Tibial nerve (tissue), 4 donors: ENCODE measurements around the gene PAX8. TPM values are rescaled to one million over a fixed set of nuclear protein-coding genes. Genes with fewer than 3 reads are reported as not detected.

Experiments used
- DNase-seq, 2 donors: peaks; one replicate each; pipeline ENCODE4 v3.0.0-alpha.2; 2019; ENCODE audit warnings: low spot score in 2 of 2
- H3K27ac ChIP-seq, 4 donors: fragments of 200-600 bp; sonication (generic) in 3 of 4; one replicate each; pipeline ENCODE4 v1.5.1; 2017 to 2019; ENCODE audit warnings: mild to moderate bottlenecking in 1 of 4
- H3K27me3 ChIP-seq, 2 donors: fragments of 200-600 bp; sonication (generic) in 1 of 2; one replicate each; pipeline versions ENCODE4 v1.5.1 to v1.6.0; 2017 to 2019
- H3K36me3 ChIP-seq, 3 donors: fragments of 200-600 bp; sonication (generic); one replicate each; pipeline ENCODE4 v1.5.1; 2018 to 2019
- H3K4me1 ChIP-seq, 4 donors: fragments of 200-600 bp; sonication (generic) in 3 of 4; one replicate each; pipeline ENCODE4 v1.5.1; 2017 to 2019
- H3K4me3 ChIP-seq, 4 donors: fragments of 200-600 bp; sonication (generic) in 3 of 4; one replicate each; pipeline ENCODE4 v1.5.1; 2017 to 2019; ENCODE audit warnings: mild to moderate bottlenecking in 1 of 4, moderate library complexity in 1 of 4
- H3K9me3 ChIP-seq, 4 donors: fragments of 200-600 bp; sonication (generic) in 3 of 4; one replicate each; pipeline ENCODE4 v1.5.1; 2017 to 2019
- EP300 ChIP-seq, 2 donors: sonication (generic); formaldehyde crosslinking; IDR thresholded peaks; one replicate each; pipeline ENCODE4 v1.6.1; 2017; ENCODE audit warnings: antibody characterized with exemption in 2 of 2, mild to moderate bottlenecking in 1 of 2
- POLR2A ChIP-seq, 2 donors: fragments of 450-650 bp; IDR thresholded peaks; one replicate each; pipeline ENCODE4 v1.6.1; 2017; ENCODE audit warnings: antibody characterized with exemption in 2 of 2, mild to moderate bottlenecking in 2 of 2, moderate library complexity in 2 of 2
- WGBS, 2 donors: methylation state at CpG; one replicate each; pipeline ENCODE4 v1.1.5; 2018; 5-methylcytosine and 5-hydroxymethylcytosine counted together
- total RNA-seq, 4 donors: library from RNA; depleted of rRNA; stranded (reverse); fragments of >200 nt; gene quantifications; one replicate each; pipeline ENCODE4 v1.1.0, GENCODE V29; 2016
- TF ChIP-seq, protein P1 (sequence below), 5 experiments: fragments of 200-600 bp in 3 of 5; fragments of 450-650 bp in 2 of 5; sonication (generic) in 3 of 5; IDR thresholded peaks; one replicate each; pipeline ENCODE4 v1.5.1; 2016 to 2019; ENCODE audit warnings: antibody characterized with exemption in 5 of 5, mild to moderate bottlenecking in 3 of 5, moderate library complexity in 2 of 5

Gene PAX8
- total RNA-seq, 4 donors from 2014 or later: 2.2 to 11.4 (median 5.2) TPM

DNA sequence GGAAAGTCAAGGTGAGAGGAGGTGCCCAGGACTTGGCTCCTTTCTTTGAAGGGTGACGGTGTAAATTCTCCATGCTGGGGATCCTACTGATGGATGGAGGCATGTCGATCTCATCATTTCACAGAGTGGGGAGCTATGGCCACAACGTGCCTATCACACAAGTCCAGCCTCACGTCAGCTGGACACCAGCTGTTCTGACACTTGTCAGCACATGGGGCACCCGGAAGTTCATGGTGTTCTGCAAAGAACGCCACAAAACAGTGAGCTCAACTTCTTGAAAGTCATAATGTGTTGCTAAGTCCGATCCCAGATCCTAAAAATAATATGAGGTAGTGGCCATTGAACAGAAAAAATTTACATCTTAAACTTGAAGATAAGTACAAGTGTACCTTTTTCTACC is 12.3 kb downstream of the PAX8 start:
- H3K27ac ChIP-seq: no peak overlapping the region
- TF ChIP-seq, protein P1, sequence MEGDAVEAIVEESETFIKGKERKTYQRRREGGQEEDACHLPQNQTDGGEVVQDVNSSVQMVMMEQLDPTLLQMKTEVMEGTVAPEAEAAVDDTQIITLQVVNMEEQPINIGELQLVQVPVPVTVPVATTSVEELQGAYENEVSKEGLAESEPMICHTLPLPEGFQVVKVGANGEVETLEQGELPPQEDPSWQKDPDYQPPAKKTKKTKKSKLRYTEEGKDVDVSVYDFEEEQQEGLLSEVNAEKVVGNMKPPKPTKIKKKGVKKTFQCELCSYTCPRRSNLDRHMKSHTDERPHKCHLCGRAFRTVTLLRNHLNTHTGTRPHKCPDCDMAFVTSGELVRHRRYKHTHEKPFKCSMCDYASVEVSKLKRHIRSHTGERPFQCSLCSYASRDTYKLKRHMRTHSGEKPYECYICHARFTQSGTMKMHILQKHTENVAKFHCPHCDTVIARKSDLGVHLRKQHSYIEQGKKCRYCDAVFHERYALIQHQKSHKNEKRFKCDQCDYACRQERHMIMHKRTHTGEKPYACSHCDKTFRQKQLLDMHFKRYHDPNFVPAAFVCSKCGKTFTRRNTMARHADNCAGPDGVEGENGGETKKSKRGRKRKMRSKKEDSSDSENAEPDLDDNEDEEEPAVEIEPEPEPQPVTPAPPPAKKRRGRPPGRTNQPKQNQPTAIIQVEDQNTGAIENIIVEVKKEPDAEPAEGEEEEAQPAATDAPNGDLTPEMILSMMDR (IDR thresholded peaks at IDR 0.05): no peak
- no peak for TF ChIP-seq POLR2A (IDR thresholded peaks at IDR 0.05)
- no peak for TF ChIP-seq EP300 (IDR thresholded peaks at IDR 0.05)
- no peaks in the 10 kb centered on the region for H3K4me1 ChIP-seq
- no peaks in the 10 kb centered on the region for H3K9me3 ChIP-seq
- peaks cover 0 to 16% of the 10 kb centered on the region in 2 donors for H3K27me3 ChIP-seq
- WGBS, 2 donors: 75 to 77% methylated on average over 7 of the region's 7 CpGs
- no peak for DNase-seq
- H3K4me3 ChIP-seq: no peak overlapping the region
- peaks cover 0 to 21% (median 0%) of the 10 kb centered on the region in 3 donors for H3K36me3 ChIP-seq

DNA sequence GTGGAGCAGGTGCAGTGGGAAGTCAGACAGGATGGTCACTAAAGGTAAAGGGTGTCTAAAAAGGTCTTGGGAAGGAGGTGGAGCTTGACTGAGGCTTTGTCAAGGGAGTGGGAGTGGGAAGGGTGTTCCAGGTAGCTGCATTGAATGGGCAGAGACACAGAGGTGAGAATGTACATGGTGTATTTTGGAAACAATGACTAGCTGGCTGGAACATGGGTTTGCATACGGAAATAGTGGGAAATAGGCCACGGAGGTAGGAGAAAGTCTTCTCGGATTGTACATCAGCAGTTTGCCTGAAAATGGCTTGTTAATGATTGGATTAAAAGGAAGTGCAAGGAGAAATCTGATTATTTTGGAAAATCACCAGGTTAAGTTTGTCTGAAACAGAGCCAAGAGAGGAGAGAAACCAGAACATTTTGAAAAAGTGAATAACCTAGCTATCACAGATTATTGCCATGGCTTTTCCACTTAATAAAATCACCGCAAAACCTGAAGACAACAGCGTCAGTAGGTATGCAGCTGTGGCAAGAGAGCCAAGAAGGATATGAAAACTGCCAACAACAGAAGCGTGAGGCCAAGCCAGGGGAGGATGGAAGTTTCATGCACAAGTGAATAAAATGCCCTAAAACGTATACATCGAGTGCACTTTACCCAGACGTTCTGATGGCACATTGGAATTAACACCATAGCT is 13.9 kb downstream of the PAX8 start:
- Histone ChIP-seq H3K9me3 (no peaks in the 10 kb centered on the region), H3K36me3 (peaks cover 0 to 16% (median 0%) of the 10 kb centered on the region in 3 donors), H3K27me3 (peaks cover 0 to under 1% of the 10 kb centered on the region in 2 donors), H3K4me1 (no peaks in the 10 kb centered on the region), H3K4me3 (no peak overlapping the region), H3K27ac (no peak overlapping the region)
- WGBS, 2 donors: 68 to 75% methylated on average over 9 of the region's 9 CpGs
- TF ChIP-seq, protein P1 (IDR thresholded peaks at IDR 0.05): no peak
- TF ChIP-seq POLR2A (IDR thresholded peaks at IDR 0.05) (no peak), EP300 (IDR thresholded peaks at IDR 0.05) (no peak)
- no peak for DNase-seq

DNA sequence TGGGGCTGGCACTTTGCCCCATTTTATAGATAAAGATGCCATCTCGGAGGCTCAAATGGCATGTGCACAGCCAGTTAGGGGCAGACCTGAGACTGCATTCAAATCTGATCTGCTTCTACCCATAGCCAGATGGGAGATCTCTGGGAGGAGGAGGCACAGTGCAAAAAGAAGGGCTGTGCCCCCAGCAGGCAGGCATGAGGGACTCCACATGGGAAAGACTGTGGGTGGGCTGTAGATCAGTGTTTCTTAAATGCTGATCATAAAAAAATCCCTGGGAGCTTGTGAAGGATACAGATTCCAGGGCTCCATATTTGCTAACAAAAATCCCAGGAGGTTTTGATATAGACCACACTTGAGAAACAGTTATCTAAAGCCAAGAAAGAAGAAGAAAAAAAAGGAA is 15.2 kb downstream of the PAX8 start:
- TF ChIP-seq POLR2A (IDR thresholded peaks at IDR 0.05) (no peak), EP300 (IDR thresholded peaks at IDR 0.05) (no peak)
- TF ChIP-seq, protein P1 (IDR thresholded peaks at IDR 0.05): no peak
- peaks cover 0 to 11% (median 0%) of the 10 kb centered on the region in 3 donors for H3K36me3 ChIP-seq
- no peak for DNase-seq

DNA sequence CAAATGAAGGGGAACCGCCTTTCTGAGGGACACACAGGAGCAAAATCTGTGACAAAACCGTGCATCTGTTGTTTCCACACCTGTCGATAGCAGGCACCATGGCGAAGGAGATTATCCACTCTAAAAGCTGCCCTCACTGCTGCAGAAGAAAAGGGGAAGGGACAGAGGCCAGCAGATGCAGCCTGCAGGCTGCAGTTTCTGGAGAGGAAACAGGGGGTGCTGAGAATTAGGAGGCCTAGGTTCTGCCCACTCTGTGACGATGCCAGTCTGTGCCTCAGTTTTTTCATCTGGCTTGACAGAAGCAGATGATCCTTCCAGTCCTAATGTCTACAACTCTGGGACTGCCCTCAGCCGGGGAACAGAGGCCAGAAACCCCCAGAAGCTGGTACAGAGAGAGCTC is 17.7 kb downstream of the PAX8 start:
- H3K27me3 ChIP-seq: no peaks in the 10 kb centered on the region
- 76 to 80% methylated on average over 6 of the region's 6 CpGs for WGBS, 2 donors
- H3K36me3 ChIP-seq: peaks cover 0 to 8% (median 0%) of the 10 kb centered on the region in 3 donors

More for the DNA sequence above, 15.2 kb downstream of the PAX8 start:
- WGBS, 2 donors: 50 to 80% methylated on average over 1 of the region's 1 CpG
- Histone ChIP-seq H3K4me3 (no peak overlapping the region), H3K9me3 (no peaks in the 10 kb centered on the region), H3K4me1 (no peaks in the 10 kb centered on the region), H3K27ac (no peak overlapping the region), H3K27me3 (no peaks in the 10 kb centered on the region)

More for the DNA sequence above, 17.7 kb downstream of the PAX8 start:
- no peaks in the 10 kb centered on the region for H3K9me3 ChIP-seq
- no peak overlapping the region for H3K4me3 ChIP-seq
- no peak for TF ChIP-seq POLR2A (IDR thresholded peaks at IDR 0.05)
- TF ChIP-seq EP300 (IDR thresholded peaks at IDR 0.05): no peak
- TF ChIP-seq, protein P1 (IDR thresholded peaks at IDR 0.05): no peak
- peaks cover 0 to 5% (median 0%) of the 10 kb centered on the region in 4 donors for H3K4me1 ChIP-seq
- no peak for DNase-seq
- no peak overlapping the region for H3K27ac ChIP-seq
